GM12892 (cell line): Measurements from ENCODE around the gene NDRG3.

Experiments
- POLR2A ChIP-seq: IDR thresholded peaks from 2 replicates; pipeline ENCODE4 v1.6.1; 2011; ENCODE audit warnings: low read depth, low read length, control low read depth
- POLR2AphosphoS5 ChIP-seq: IDR thresholded peaks from 2 replicates; pipeline ENCODE4 v1.6.1; 2011; ENCODE audit warnings: low read depth, low read length, control low read depth
- TAF1 ChIP-seq: IDR thresholded peaks from 2 replicates; pipeline ENCODE4 v1.6.1; 2011; ENCODE audit warnings: low read depth, mild to moderate bottlenecking, control low read depth, low read length, borderline replicate concordance

- TF ChIP-seq POLR2AphosphoS5: no peak
- no peak for TF ChIP-seq POLR2A
- no peak for TF ChIP-seq TAF1
These were observed 63.6 kb downstream of the NDRG3 start for GRCh38 chr20:36682311-36682710.
